SKM-1 (cell line): ENCODE data around the gene GET3.
"Not testable (repeated sequence)": the region's sequence is repeated elsewhere in the genome, so short reads cannot be mapped to it uniquely, and the experiment has no call there.

Experiments used
- DNase-seq: peaks from one replicate; lab custom pipeline; 2025; ENCODE audit not compliant: unreplicated experiment; lab: John Stamatoyannopoulos, UW

Gene GET3

DNA sequence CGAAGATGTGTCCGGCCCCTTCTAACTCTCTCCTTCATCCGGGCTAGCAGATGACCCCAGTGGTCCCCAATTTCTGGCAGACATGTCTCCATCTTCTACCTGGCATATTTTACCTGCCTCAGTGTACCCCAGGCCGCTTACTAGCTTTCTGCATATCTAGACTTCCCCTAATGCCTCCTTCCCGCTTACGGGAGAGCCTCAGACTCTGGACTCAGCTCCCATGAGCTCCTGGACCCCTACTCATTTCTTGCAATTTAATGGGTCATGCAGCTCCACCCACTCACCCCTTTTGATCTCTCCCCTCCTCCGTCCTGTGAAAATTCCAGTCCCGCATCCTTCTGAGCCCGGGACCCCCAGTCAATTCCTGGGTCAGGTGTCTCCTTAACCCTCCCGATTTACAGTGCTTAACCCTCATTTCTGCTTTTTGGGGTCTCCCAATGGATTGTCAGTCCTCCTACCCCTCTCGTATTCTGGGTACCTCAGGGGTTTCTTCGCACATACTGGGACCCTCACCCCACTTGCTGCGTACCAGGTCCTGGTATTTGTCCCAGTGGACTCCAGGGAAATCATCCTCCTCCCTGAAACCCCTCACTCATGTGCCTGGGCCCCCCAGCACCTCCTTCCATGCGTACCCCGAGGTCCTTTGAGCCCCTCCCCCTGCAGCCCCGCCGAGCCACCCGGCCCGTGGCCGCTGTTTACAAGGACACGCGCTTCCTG lies 53.5 kb downstream of the GET3 start:
- no peak for DNase-seq

DNA sequence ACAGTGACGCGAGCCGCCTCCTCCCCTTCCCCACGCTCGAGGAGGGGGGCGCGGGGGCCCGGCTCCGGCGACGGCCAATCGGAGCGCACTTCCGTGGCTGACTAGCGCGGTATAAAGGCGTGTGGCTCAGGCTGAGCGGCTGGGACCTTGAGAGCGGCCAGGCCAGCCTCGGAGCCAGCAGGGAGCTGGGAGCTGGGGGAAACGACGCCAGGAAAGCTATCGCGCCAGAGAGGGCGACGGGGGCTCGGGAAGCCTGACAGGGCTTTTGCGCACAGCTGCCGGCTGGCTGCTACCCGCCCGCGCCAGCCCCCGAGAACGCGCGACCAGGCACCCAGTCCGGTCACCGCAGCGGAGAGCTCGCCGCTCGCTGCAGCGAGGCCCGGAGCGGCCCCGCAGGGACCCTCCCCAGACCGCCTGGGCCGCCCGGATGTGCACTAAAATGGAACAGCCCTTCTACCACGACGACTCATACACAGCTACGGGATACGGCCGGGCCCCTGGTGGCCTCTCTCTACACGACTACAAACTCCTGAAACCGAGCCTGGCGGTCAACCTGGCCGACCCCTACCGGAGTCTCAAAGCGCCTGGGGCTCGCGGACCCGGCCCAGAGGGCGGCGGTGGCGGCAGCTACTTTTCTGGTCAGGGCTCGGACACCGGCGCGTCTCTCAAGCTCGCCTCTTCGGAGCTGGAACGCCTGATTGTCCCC lies 54.2 kb downstream of the GET3 start, which contains the start of gene JUNB:
Gene JUNB, plus strand, starts transcription at position 142 of the 706 bp plus-strand sequence. Its CDS starts 286 bp downstream, at position 428.
- DNase-seq = peak; percentile 82

DNA sequence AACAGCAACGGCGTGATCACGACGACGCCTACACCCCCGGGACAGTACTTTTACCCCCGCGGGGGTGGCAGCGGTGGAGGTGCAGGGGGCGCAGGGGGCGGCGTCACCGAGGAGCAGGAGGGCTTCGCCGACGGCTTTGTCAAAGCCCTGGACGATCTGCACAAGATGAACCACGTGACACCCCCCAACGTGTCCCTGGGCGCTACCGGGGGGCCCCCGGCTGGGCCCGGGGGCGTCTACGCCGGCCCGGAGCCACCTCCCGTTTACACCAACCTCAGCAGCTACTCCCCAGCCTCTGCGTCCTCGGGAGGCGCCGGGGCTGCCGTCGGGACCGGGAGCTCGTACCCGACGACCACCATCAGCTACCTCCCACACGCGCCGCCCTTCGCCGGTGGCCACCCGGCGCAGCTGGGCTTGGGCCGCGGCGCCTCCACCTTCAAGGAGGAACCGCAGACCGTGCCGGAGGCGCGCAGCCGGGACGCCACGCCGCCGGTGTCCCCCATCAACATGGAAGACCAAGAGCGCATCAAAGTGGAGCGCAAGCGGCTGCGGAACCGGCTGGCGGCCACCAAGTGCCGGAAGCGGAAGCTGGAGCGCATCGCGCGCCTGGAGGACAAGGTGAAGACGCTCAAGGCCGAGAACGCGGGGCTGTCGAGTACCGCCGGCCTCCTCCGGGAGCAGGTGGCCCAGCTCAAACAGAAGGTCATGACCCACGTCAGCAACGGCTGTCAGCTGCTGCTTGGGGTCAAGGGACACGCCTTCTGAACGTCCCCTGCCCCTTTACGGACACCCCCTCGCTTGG lies 55.0 kb downstream of the GET3 start:
- DNase-seq = peak; percentile 35

DNA sequence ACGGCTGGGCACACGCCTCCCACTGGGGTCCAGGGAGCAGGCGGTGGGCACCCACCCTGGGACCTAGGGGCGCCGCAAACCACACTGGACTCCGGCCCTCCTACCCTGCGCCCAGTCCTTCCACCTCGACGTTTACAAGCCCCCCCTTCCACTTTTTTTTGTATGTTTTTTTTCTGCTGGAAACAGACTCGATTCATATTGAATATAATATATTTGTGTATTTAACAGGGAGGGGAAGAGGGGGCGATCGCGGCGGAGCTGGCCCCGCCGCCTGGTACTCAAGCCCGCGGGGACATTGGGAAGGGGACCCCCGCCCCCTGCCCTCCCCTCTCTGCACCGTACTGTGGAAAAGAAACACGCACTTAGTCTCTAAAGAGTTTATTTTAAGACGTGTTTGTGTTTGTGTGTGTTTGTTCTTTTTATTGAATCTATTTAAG lies 55.6 kb downstream of the GET3 start:
- no peak for DNase-seq

DNA sequence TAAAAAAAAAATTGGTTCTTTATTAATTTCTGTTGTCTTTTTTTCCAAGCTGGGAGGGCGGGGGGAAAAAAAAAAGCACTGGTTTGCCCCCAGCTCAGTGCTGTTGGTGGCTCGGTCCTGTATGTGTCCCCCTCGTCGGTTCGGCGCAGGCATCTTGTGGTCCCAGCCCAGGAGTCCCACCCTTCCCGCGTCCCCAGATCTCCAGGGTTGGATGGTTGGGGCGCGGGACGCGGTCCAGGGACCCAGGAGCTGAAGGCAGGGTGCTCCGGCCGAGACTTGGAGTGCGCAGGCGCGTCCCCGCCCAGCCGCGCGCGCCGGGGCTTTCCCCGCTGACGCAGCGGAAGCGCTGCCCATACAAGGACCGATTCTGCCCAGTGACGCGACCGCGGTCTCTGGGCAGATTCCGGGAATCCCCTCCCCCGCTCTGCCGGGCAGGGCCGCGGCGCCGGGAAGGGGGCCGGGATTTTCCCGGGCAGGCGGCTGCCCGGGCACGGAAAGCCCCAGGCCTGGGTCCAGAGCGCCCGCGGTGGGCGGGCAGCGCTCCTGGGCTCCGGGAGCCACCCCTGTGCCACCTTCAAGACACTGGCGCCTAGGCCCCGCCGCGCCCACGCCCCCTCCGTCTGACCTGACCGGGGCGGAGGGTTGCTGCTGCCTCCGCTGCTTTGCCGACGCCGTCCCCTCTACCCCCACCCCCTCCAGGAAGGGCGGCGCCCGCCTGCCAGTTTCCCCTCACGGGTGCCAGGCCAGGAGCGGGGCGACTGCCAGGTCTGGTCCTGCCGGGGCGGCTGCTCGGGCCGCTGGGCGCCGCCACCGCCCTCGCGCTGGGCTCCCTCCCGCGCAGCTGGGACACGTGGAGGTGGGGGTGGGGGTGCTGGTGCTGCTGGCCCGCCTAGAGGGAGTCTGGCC lies 56.2 kb downstream of the GET3 start:
- peak; percentile 46 for DNase-seq

DNA sequence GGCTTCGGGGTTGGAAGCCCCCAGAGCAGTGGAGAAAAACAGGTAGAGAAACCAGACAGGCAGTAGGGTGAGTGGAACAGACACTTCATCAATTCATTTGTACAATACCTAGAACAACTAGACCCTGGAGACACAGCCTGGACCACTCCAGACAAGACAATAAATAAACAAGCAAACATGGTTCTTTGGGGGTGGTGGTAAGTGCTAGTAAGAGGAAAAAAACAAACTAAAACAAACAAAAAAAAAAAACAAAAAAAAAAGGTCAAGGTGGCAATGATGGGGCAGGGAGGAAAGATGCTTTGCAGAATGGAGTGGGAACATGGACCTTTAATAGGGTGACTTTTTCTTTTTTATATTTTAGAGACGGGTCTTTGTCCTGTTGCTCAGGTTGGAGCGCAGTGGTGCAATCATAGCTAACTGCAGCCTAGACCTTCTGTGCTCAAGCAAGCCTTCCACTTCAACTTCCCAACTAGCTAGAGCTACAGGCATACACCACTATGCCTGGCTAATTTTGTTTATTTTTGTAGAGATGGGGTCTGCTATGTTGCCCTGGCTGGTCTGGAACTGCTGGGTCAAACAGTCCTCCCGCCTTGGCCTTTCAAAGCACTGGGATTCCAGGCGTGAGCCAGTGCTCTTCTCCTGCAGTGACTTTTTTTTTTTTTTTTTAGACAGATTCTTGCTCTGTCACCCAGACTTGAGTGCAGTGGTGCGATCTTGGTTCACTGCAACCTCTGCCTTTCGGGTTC lies 57.1 kb downstream of the GET3 start:
- no peak for DNase-seq

DNA sequence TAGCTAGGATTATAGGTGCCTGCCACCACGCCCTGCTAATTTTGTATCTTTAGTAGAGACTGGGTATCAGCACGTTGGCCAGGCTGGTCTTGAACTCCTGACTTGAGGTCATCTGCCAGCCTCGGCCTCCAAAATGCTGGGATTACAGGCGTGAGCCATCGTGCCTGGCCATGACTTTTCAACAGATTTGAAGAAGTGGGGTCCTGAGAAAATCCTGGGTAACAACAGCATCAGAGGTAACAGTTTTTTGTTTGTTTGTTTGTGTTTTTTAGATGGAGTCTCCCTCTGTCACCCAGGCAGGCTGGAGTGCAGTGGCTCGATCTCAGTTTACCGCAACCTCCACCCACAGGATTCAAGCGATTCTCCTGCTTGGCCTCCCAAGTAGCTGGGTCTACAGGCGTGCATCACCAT lies 57.7 kb downstream of the GET3 start:
- no peak for DNase-seq

DNA sequence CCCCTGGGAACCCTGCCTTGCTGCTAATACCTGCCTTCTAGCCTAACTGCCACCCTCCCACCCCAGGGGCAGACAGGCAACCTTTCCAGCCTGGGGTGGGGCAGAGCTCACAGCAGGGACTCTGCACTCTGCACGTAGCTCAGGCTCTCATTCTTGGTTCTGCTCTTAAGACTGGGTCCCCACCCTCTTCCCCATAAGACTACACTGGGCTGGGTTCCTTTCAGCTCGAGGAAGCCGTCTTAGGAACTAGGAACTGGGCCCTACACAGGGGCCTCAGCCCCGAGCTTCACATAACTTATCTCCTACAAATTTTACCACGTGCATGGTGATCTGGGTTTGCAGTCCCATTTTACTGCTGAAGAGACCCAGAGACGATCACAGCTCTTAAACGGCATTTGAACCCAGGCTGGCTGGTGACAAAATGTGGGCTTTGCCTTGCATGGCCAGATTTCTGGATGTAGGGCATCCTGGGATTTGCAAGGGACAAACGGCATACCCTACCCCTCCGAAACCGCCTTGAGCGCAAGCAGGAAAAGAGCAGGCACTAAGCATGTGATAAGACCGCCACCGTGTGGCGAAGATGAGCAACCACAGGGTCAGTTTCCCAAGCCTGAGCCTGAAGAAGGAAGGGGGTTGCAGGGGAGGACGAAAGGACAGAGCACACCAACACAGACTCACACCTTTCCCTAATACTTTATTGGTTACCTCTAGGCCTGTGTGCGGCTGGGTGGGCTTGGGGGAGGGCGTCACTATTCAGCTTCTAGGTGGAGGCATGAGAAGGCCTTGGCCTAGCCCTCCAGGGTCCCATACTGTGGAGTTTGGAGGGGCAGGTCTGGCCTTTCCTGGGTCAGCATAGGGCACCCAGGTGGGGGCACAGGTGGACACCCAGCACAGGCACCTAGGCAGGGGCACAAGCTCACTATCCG lies 59.1 kb downstream of the GET3 start:
- DNase-seq = peak; percentile 55

DNA sequence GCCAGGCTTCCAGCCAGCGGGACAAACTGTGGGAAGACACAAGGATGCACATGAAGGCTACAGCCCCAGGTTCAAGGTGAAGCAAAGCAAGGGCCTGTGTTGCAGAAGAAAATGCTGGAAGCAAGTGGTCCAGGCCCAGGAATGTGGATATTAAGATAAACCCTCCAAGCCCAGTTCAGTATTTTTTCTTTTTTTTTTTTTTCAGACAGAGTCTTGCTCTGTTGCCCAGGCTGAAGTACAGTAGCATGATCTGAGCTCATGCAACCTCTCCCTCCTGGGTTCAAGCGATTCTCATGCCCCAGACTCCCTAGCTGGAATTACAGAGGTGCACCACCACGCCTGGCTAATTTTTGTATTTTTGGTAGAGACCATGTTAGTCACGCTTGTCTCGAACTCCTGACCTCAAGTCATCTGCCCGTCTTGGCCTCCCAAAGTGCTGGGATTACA lies 59.9 kb downstream of the GET3 start:
- no peak for DNase-seq

DNA sequence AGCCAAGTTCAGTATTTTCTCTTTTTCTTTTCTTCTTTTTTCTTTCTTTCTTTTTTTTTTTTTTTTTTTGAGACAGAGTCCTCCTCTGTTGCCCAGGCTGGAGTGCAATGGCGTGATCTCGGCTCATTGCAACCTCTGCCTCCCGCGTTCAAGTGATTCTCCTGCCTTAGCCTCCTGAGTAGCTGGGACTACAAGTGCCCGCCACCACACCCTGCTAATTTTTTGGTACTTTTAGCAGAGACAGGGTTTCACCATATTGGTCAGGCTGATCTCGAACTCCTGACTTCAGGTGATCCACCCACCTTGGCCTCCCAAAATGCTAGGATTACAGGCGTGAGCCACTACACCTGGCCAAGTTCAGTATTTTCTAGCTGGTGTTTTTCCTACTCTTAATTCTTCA lies 60.3 kb downstream of the GET3 start:
- DNase-seq = not testable (repeated sequence)
